Activated T-cell treated with anti-CD3 and anti-CD28 coated beads for 4 hours (primary cell): ENCODE data around the gene REV3L.

Experiments used
- DNase-seq: peaks from one replicate; pipeline ENCODE4 v3.0.0-alpha.2; 2020

REV3L gene

DNA sequence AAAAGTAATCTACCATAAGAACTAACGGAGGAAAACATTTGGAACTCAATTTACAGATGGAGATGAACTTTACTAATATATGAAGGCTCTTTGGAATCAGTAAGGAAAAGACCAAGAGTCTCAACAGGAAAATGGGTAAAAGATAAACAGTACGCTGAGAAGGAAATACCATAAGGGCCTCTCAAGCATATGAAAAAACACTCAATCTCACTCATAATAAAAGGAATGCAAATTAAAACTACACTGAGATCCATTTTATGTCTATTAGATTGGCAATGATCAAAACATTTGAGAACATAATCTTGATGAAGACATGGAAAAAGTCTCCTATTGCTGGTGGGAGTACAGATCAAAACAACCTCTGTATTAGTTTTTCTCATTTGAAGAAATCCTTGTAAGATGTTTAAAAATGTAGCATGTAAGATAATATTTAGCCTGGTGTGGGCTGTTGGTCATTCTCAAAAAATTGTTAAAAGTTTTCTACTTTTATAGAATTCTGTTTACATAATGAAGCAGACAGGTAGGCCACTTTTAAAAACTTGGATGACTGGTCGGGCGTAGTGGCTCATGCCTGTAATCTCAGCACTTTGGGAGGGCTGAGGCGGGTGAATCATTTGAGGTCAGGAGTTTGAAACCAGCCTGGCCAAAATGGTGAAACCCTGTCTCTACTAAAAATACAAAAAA, 14.5 kb downstream of the REV3L start:
- DNase-seq = no peak

DNA sequence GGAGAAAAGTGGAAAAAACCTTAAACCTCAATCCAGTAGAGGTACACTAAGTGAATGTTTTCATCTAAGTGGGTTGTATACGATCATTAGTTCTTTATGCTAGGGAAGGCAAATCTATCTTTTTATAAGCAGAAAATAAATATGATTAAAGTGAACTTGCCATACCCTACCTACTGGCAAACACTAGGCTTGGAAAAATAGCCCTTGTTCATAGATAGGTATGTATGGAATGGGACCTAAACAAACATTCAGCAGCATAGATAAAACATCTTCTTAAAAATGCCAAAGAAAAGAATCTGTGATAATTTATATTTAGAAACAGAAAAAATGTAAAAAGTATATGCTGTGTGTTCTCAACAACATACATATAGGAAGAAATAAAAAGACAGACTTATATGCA, 18.8 kb downstream of the REV3L start:
- no peak for DNase-seq

DNA sequence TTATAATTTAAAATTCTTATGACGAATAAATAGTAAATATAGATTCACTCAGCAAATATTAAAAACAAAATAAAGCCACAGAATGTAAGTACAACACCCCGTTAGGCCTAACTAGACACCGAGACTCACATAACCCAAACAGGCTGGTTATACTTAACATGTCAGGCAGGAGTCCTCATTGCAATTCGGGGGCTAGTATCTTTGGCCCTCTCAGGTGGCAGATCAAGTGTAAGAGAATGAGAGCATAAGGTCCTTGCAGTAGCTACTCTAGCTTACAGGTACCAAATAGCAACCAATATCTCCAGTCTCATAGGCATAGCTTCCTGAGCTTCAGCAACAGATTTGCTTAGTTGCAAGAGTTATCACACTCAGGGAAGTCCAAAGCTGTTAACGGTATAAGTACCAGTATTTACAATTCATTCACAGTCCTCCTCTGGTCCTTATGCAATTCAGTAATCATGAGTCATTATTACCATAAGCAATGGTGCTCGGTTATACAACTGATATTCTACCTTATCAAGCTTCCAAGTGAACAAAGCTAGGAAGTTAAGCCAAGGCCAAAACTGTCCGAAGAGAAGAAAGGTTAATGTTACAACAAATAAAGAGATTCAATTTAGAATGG, 20.1 kb downstream of the REV3L start:
- DNase-seq = no peak

DNA sequence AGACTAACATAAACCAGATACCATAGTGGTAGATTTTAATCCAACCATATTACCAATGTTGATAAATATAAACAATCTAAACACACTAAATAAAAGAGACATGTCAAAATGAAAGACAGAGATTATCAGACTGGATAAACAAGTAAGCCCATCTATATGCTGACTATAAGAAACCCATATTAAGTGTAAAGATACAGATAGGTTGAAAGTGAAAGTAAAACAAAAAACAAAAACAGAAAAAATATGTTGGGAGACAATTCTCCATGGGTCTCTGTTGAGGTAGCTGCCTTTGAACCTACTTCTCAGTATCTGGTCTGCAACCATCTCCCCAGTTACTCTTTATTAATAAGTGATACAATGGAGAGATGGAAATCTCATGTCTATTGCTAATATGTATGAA, 21.2 kb downstream of the REV3L start:
- DNase-seq = no peak

DNA sequence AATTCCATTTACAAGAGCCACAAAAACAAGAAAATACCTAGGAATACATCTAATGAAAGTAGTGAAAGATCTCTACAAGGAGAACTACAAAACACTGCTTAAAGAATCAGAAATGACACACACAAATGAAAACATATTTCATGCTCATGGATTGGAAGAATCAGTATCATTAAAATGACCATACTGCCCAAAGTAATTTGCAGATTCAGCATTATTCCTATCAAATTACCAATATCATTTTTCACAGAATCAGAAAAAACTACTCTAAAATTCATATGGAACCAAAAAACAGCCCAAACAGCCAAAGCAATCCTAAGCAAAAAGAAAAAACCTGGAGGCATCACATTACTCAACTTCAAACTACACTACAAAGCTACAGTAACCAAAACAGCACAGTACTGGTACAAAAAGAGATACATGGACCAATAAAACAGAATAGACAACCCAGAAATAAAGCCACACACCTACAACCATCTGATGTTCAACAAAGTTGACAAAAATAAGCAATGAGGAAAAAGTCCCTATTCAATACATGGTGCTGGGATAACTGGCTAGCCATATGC, 24.3 kb downstream of the REV3L start:
- DNase-seq = no peak

DNA sequence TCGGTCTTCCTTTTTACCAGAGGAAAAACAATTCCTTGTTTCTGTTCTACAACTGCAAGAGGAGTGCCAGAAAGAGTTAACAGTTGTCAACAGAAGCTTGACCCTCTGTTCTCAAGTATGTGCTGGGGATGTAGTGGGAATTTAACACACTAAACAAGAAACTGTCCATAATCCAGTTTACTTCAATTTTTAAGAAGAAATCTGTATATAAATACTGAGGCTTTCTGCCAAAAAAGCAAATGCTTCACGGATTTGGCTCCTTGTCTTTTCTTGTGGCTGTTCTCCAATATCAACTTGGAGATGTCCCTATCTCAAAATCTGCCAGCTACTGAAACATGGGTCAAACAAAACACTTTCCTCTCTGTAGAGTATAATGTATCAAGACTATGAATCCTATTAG, 26.8 kb downstream of the REV3L start:
- DNase-seq = no peak

DNA sequence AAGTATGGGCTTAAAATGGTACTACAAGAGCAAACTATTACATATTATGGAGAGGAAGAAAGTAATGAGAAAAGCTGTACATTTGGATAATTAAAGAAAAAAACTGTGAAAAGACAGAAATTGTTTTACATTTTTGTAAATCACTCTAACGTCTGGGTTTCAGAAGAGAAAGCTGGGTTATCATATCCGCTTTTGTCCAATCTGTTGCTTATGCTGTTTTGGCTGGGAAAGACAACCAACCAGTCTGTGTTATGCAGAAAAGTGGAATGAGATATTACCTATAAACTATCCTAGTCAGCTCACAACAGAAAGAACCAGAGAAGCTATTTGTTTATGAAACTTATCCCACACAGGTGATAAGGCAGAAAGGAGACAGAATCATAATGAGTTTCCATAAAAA, 32.4 kb downstream of the REV3L start:
- no peak for DNase-seq

DNA sequence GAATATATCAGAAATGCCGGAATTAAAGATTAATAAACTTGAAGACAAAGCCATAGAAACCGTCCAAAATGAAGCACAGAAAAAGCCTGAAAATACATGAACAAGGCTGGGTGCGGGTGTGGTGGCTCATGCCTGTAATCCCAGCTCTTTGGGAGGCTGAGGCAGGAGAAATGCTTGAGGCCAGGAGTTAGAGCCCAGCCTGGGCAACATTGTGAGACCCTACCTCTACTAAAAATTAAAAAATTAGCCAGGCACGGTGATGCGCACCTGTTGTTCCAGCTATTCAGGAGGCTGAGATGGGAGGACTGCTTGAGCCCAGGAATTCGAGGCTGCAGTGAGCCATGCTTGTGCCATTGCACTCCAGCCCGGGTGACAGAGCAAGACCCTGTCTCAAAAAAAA, 32.9 kb downstream of the REV3L start:
- DNase-seq = no peak

DNA sequence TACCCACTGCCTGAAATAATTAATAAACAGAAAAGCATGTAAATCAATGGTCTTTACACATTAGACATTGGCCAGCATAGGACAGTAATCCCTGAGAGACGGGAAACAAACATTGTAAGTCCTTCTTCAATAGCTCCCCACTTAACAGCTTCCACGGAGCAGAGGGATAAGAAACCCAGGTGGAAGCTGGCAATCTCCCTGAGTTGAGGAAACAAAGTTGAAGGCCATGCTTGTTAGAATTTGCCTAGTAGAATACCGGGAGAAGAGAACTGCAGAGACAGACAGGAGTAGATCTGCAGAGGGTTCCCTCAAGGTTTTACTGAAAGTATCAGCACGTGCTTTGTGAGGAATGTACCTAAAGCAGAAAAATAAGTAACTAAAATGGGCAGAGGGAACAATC, 33.9 kb downstream of the REV3L start:
- DNase-seq = no peak

DNA sequence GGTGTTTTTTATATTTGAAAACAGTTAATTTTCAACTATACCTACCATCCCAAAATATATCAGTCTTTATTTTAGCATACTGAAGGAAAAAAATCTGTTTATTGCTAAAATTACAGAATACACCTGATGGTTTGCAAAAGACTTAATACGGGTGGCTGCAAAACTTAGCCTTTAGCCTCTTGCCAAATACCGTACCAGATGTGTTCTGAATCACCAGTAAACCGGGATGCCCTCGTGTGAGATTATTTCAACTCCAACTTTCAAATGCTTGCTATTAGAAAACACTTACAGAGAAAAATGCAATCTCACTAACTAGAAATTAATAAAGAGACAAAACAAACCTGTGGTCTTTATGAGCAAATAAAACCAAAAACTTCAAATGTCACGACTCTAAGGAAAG, 36.0 kb downstream of the REV3L start:
- no peak for DNase-seq

DNA sequence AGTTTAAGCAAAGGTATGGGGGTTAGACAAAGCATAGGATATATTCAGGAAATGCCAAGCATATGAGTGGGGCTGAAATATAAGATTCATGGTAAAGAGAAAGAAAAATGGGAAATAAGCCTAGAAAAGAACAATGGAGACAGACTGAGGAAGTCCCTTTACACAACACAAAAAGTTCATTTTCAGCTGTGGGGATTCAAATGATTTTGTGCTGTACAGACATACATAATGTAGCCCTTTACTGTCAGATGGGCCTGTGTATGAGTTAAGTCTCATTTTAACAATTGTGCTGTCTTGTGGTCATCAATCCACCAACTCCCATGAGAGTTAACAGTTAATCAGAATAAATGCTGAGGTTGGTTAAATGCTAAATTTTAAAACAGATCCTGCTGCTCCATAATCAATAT, 37.2 kb downstream of the REV3L start:
- DNase-seq = no peak

DNA sequence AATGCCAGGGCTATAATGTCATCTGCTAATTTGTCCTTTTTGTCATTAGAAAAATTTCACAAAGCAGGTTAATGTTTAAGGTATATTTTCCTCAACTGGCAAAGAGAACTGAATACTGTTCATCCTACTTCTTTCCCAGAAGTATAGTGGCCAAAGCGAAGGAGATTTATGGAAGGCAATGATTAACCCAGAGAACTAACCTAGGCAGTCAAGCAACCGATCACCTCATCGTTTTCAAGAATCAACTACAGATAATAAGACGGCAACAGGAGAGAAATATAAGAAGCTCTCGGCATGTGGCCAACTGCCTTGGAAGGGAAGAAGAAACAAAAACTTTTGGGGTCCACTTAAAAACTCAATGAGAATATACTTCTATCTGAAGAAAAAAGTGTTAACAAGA, 38.2 kb downstream of the REV3L start:
- DNase-seq = no peak

DNA sequence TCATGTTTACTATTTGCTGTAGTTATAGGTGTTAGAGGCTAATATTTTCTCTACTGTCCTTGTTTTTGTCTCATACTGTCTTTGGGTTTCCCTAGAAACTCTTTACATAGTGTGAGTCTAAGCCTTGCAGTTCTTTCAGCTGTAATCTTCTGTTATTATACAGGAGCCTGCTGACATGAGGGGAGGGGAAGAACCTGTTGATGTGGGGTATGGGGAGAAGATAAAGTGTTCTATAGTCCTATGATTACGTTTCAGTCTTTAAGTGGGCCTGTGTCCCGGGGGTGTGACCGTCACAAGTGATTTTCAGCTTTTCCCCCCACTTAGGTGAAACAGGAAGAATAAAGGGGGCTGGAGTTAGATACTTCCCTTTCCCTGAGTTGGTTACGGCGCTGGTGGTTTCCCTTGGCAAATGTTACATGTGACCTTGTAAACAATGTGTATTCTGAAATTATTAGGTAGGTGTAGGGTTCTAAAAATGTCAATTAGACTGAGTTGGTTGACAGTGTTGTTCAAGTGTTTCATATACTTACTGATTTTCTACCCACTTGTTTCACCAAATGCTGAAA, 41.3 kb downstream of the REV3L start:
- no peak for DNase-seq

DNA sequence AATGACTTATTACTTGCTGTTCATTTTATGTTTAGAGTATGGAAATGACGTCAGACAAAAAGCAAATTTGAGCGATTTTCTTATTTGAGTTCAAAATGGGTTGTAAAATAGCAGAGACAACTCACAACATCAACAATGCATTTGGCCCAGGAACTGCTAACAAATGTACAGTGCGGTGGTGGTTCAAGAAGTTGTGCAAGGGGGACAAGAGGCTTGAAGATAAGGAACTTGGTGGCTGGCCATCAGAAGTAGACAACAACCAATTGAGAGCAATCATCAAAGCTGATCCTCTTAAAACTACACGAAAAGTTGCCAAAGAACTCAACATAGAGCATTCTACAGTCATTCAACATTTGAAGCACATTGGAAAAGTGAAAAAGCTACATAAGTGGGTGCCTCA, 43.8 kb downstream of the REV3L start:
- no peak for DNase-seq

DNA sequence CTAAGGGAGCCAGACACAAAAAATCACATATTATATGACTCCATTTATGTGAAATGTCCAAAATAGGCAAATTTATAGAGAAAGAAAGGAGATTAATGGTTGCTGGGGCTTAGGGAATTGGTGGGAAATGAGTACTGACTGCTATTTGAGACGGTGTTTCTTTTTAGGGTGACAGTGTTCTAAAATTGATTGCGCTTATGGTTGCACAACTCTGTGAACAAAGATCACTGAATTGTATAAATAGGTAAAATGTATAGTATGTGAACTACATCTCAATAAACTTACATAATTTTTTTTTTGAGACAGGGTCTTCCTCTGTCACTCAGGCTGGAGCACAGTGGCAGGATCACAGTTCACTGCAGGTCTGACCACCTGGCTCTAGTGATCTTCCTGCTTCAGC, 45.4 kb downstream of the REV3L start:
- no peak for DNase-seq

DNA sequence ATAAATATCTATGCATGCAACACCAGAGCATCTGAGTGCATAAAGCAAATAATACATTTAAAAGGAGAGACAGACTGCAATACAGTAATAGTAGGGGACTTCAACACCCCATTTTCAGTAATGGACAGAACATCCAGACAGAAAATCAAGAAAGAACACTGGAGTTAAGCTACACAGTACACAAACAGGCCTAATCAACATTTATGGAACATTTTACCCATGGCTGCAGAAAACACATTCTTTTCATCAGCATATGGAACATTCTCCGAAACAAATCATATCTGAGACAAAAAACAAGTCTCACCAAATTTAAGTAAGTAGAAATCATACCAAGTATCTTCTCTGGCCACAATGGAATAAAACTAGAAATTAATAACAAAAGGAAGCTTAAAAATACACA, 50.5 kb downstream of the REV3L start:
- DNase-seq = no peak

DNA sequence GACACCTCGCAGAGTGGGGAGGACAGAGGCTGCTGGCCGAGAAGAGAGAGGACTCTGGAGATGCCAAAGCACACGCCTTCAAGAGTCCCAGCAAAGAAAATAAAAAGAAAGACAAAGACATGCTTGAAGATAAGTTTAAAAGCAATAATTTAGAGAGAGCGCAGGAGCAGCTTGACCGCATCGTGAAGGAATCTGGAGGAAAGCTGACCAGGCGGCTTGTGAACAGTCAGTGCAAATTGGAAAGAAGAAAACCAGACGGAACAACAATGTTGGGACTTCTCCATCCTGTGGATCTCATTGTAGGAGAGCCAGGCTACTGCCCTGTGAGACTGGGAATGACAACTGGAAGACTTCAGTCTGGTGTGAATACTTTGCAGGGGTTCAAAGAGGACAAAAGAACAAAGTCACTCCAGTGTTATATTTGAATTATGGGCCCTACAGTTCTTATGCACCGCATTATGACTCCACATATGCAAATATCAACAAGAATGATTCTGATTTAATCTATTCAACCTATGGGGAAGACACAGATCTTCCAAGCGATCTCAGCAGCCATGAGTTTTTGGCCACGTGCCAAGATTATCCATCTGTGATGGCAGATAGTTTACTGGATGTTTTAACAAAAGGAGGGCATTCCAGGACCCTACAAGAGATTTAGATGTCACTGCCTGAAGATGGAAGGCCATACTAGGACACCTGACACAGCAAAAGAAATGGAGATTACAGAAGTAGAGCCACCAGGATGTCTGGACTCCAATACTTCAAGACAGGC, 52.2 kb downstream of the REV3L start:
- DNase-seq = no peak

DNA sequence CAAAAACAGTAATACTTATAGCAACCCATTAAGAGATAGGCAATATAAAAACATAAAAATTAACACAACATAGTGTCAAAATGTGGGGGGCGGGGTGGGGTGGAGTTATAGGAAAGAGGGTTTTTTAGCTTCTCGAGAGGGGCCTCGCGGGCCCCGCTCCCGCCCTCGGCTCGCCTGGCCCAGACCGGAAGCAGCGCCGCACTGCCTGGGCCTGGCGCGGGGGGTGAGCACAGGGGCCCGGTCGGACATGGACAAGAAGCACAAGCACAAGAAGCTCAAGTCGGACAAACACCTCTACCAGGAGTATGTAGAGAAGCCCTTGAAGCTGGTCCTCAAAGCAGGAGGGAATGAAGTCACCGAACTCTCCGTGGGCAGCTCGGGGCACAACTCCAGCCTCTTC, 53.4 kb downstream of the REV3L start:
- no peak for DNase-seq

DNA sequence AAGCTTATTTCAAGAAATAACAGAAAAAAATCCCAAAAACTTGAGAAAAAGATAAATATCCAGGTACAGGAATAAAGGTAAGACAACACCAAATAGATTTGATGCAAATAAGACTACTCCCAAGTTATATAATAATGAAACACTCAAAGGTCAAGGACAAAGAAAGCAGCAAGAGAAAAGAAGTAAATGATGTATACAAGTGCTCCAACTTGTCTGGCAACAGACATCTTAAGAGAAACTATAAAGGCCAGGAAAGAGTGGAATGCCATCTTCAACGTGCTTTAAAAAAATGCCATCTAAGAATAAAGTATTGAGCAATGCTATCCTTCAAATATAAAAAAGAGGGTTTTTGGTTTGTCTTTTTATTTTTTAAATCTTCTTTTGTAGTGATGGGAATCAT, 54.2 kb downstream of the REV3L start:
- no peak for DNase-seq

DNA sequence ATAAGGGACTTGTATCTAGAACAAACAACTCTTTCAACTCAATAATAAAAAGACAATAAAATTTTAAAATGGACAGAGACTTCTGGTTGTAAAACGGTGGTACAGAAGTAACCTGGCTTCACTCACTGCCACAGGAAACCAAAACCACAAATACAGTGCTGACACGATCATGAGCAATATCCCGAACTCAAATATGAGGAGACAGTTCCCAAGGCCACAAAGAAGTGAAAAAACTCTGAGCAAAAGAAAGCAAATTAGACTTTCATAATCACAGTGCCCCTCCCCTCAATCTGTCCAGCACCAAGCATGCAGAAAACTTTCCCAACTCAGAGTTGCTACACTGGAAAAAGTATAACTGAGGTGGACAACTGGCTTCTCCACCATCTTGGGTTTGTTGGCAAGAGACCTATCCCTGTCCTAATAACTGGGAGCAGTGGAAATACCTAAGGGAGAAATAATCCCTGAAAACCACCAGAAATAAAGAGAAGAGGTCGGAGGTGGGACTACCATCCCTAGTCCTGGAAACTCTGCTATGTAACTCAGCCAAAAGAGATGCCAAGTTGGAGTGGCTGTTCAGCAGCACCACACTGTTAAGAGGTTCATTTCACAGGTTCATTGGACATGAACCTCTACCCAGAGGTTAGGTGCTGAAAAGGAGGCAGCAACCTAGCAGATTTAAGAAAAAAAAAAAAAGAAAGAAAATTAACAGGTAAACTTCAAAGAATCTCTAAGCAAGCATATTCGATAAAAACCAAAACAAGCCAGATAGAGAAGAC, 55.5 kb downstream of the REV3L start:
- no peak for DNase-seq

DNA sequence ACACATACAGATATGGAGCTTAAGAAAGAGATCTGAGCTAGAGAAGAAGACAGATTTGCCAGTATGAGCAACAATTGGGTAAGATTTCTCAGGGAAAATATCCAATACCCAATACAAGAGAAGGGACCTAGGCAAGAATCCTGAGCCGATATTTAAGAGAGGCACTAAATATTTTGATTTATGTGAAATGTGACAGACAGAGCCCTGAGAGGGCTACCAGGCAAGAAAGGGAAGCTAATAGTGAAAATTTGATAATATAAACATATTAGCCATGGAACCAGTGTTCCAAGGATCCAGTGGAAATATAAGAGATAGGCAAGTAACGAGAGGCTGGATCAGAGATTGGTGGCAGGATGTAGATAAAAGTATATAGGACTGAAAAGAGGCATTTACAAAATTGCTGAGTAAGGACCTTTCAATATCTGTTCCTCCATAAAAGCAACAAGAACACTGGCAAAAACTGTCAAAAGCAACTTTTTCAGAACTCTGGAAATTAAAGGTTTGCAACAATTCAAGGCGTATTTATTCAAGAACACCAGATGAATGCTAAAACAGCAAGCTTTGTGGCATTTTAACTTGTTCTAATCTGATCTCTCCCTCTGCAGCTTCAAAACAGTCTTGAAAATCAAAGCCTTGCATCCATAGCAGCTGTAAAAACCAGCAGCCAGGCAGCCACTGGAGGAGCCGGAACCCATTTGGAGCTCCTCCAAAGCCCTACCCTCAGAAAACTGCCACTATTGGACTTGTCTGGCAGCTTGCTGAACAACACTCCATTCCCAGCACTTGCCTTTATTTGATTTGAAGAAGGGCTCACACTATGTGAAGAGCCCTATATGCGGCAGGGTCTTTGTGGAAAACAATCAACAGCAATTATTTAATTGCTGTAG, 58.8 kb downstream of the REV3L start:
- DNase-seq = no peak
